HuH-7.5 (cell line): ENCODE measurements around the gene CYP26B1.
"Not testable (repeated sequence)": the region's sequence is repeated elsewhere in the genome, so short reads cannot be mapped to it uniquely, and the experiment has no call there.

Source experiments
- DNase-seq: peaks from one replicate; pipeline ENCODE4 v3.0.0; 2011; ENCODE audit warnings: low spot score

The CYP26B1 gene

GRCh38 chr2:72109291-72109690 is 38.4 kb downstream of the CYP26B1 start:
- DNase-seq: no peak

- no peak for DNase-seq
These were observed 39.5 kb downstream of the CYP26B1 start for GRCh38 chr2:72108121-72108520.

GRCh38 chr2:72106978-72107377 is 40.7 kb downstream of the CYP26B1 start:
- DNase-seq: no peak

GRCh38 chr2:72104821-72105588 is 42.7 kb downstream of the CYP26B1 start:
- no peak for DNase-seq

- DNase-seq: no peak
These were observed 44.0 kb downstream of the CYP26B1 start for GRCh38 chr2:72103690-72104089.

GRCh38 chr2:72103161-72103560 is 44.5 kb downstream of the CYP26B1 start:
- no peak for DNase-seq

- no peak for DNase-seq
These were observed 48.7 kb downstream of the CYP26B1 start for GRCh38 chr2:72098935-72099334.

- no peak for DNase-seq
These were observed 50.4 kb downstream of the CYP26B1 start for GRCh38 chr2:72097276-72097675.

- no peak for DNase-seq
These were observed 51.5 kb downstream of the CYP26B1 start for GRCh38 chr2:72096181-72096580.

GRCh38 chr2:72095364-72095763 is 52.3 kb downstream of the CYP26B1 start:
- no peak for DNase-seq

- no peak for DNase-seq
These were observed 53.0 kb downstream of the CYP26B1 start for GRCh38 chr2:72094701-72095100.

GRCh38 chr2:72092111-72092510 is 55.6 kb downstream of the CYP26B1 start:
- no peak for DNase-seq

GRCh38 chr2:72090781-72091482 is 56.7 kb downstream of the CYP26B1 start:
- no peak for DNase-seq

- DNase-seq: no peak
These were observed 57.4 kb downstream of the CYP26B1 start for GRCh38 chr2:72090271-72090720.

GRCh38 chr2:72089537-72089936 is 58.1 kb downstream of the CYP26B1 start:
- DNase-seq: no peak

- DNase-seq: no peak
These were observed 58.6 kb downstream of the CYP26B1 start for GRCh38 chr2:72089028-72089427.

GRCh38 chr2:72086871-72087633 is 60.6 kb downstream of the CYP26B1 start:
- not testable (repeated sequence) for DNase-seq

- DNase-seq: no peak
These were observed 62.1 kb downstream of the CYP26B1 start for GRCh38 chr2:72085513-72085912.

- DNase-seq: no peak
These were observed 62.6 kb downstream of the CYP26B1 start for GRCh38 chr2:72085036-72085435.

GRCh38 chr2:72084584-72084976 is 63.1 kb downstream of the CYP26B1 start:
- no peak for DNase-seq

GRCh38 chr2:72083751-72084583 is 63.7 kb downstream of the CYP26B1 start:
- DNase-seq: no peak

GRCh38 chr2:72082887-72083286 is 64.8 kb downstream of the CYP26B1 start:
- no peak for DNase-seq
